Measurements from ENCODE around the gene TMEM51. TPM values are rescaled to one million over a fixed set of nuclear protein-coding genes. Genes with fewer than 3 reads are reported as not detected.

Gene TMEM51
- total and polyA plus RNA-seq, 9 of the 15 experiments (the other 6 are each of a cell fraction or from before 2014, with no cell fraction given), result 0.06 to 1.4 (median 0.58) TPM

DNA sequence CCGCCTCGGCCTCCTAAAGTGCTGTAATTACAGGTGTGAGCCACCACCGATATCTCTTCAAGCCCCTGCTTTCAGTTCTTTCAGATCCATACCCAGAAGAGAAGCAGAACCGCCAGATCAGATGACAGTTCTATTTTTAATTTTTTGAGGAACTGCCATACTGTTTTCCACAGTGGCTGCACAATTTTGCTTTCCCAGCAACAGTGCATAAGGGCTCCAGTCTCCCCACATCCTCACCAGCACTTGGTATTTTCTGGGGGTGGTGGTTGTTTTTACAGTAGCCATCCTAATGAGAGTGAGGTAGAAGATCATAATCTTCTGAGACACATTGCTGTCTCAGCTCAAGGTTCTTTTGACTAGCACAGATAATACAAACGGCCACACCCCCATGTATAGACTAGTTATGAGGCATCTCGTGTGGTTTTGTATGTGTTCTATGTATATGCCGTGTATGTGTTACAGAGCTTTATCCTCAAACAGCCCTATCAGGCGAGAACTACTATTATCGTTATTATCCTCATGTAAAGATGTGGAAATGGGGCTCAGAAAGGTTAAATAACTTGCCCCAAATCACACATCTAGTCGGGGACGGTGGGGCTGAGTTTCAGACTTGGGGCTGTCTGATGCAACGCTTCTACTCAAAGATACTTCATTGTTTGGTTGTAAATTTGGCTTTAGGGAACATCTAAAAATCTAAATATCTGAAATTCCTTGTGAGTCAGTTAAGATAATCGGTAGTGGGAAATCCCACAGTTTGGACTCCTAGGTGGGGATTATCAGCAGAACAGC, 105.5 kb downstream of the TMEM51 start (continued):
- TF ChIP-seq ZNF445 (CRISPR knock-in tag; IDR thresholded peaks at IDR 0.05; ENCODE audit: low read depth) (no peak), HDAC6 (IDR thresholded peaks at IDR 0.05; ENCODE audit: low read depth, low read length) (no peak), DEAF1 (CRISPR knock-in tag; IDR thresholded peaks at IDR 0.05) (no peak), NCOA1 (IDR thresholded peaks at IDR 0.05; ENCODE audit: low read depth) (no peak), SMARCA4 (IDR thresholded peaks at IDR 0.05) (peak; percentile 35; the same call in 1 of the 2 replicates), ZNF12 (CRISPR knock-in tag; IDR thresholded peaks at IDR 0.05) (no peak), ZNF655 (CRISPR knock-in tag; IDR thresholded peaks at IDR 0.05) (no peak), CTBP1 (IDR thresholded peaks at IDR 0.05; ENCODE audit: borderline replicate concordance) (peak; percentile 43; the same call in 1 of the 2 replicates), MAFK (IDR thresholded peaks at IDR 0.05; ENCODE audit: low read length) (0 out of 2 replicates have a peak, but pooled peaks have one; percentile 1), IRF2 (CRISPR knock-in tag; IDR thresholded peaks at IDR 0.05) (no peak), CEBPG (CRISPR knock-in tag; IDR thresholded peaks at IDR 0.05) (no peak), CEBPG (tag; conservative IDR thresholded peaks at IDR 0.05 in 1 of 2, IDR thresholded peaks at IDR 0.05 in 1 of 2) (peak in 1 of 2 experiments; percentile 72; a peak in 2 of 4 replicates)
